GM18858 (cell line): ENCODE measurements around the gene PGAP3.

ENCODE experiments used
- ATAC-seq: cut with Tn5 transposase; IDR thresholded peaks from one replicate; pipeline ENCODE4 v1.9.1; 2021; ENCODE audit not compliant: unreplicated experiment

Gene PGAP3

GRCh38 chr17:39624313-39624712 lies 63.5 kb downstream of the PGAP3 start:
- ATAC-seq = no peak

GRCh38 chr17:39623356-39623950 lies 64.4 kb downstream of the PGAP3 start:
- ATAC-seq = no peak

- ATAC-seq = no peak
These were observed 65.4 kb downstream of the PGAP3 start for GRCh38 chr17:39622380-39623006.

DNA sequence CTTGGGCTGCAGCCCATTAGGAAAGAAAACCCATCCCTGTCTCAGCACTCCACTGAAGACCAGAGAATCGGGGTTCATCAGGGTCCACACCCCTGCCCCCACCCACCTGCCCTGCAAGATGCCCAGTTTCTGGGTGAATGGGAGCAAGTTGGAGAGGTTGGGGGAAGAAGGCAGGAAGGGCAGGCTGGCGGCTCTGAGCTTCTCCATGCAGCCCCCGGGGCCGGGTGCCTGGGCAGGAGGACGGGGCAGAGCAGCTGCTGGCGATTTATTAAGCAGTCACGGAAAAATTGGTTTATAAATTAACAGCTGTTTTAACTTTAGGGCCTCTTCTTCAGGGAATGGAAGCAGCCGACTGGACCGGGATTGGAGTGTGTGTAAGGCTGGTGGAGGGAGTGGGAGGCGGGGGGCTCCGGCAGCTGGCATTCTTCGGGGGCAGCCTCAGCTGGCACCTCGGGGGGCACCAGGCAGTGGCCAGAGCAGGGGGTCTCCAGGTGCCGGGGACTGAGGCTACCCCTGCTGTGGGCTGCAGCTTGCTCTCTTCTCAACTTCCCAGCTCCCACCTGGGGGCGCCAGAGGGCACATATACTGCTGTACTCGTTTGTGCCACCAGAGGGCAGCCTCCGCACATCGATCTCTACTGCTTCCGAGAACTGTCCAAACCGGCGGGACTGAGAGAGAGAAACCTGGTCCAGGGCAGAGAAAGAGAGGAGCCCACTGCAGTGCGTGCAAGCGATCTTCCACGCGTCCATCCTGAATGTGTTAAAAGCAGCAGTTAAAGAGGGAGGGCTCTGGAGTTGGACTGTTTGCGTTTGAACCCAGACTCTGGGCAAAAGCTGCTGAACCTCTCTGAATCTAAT lies 66.1 kb downstream of the PGAP3 start:
- peak; percentile 57 for ATAC-seq
